Natural killer cell (primary cell): ENCODE data around the gene TSSK3. TPM values are rescaled to one million over a fixed set of nuclear protein-coding genes. Genes with fewer than 3 reads are reported as not detected.
A peak's percentile ranks its signal among the peaks of the same experiment; 100 is the strongest.

Experiments
- ATAC-seq, 3 donors: fragments of 150-1000 bp in 2 of 3; fragments of 200-7000 bp in 1 of 3; cut with Tn5 transposase; 1 replicate in 1 of 3; 2 replicates in 2 of 3; pipeline ENCODE4 v1.10.0; 2021; ENCODE audit warnings: mild to moderate bottlenecking in 2 of 3, moderate library complexity in 2 of 3
- DNase-seq, 2 donors: peaks; one replicate each; pipeline versions ENCODE4 v3.0.0 to v3.0.0-alpha.2; 2013 to 2021; ENCODE audit warnings: mixed read lengths in 1 of 2
- H3K27ac ChIP-seq: one replicate; pipeline ENCODE4 v1.5.1; 2013; ENCODE audit warnings: mild to moderate bottlenecking, low read length
- H3K27me3 ChIP-seq: one replicate; pipeline ENCODE4 v1.6.1; 2013; ENCODE audit warnings: low read length; ENCODE audit not compliant: control insufficient read depth, insufficient read depth
- H3K36me3 ChIP-seq: one replicate; pipeline ENCODE4 v1.6.1; 2013; ENCODE audit warnings: low read length; ENCODE audit not compliant: control insufficient read depth, insufficient read depth
- H3K4me1 ChIP-seq: one replicate; pipeline ENCODE4 v1.6.1; 2013; ENCODE audit warnings: low read length; ENCODE audit not compliant: control insufficient read depth, insufficient read depth
- H3K4me3 ChIP-seq: one replicate; pipeline ENCODE4 v1.5.1; 2013; ENCODE audit warnings: low read length
- H3K9me3 ChIP-seq: one replicate; pipeline ENCODE4 v1.6.1; 2013; ENCODE audit warnings: low read length; ENCODE audit not compliant: control insufficient read depth, insufficient read depth
- H3K27ac Mint-ChIP-seq, 2 donors: one replicate each; pipeline ENCODE4 v1.8.0; 2022; ENCODE audit warnings: mild to moderate bottlenecking in 2 of 2, mixed read lengths in 2 of 2, moderate library complexity in 1 of 2
- H3K27me3 Mint-ChIP-seq, 2 donors: one replicate each; pipeline ENCODE4 v1.8.0; 2022; ENCODE audit warnings: low read depth in 2 of 2, mixed read lengths in 2 of 2
- H3K36me3 Mint-ChIP-seq: one replicate; pipeline ENCODE4 v1.8.0; 2022; ENCODE audit warnings: mixed read lengths
- H3K4me1 Mint-ChIP-seq, 2 donors: one replicate each; pipeline ENCODE4 v1.8.0; 2022; ENCODE audit warnings: mixed read lengths in 2 of 2
- H3K4me3 Mint-ChIP-seq: one replicate; pipeline ENCODE4 v1.8.0; 2022; ENCODE audit warnings: mild to moderate bottlenecking, moderate library complexity, mixed read lengths
- H3K9me3 Mint-ChIP-seq, 2 donors: one replicate each; pipeline ENCODE4 v1.8.0; 2022; ENCODE audit warnings: mixed read lengths in 2 of 2
- CTCF ChIP-seq: fragments of 200-600 bp; IDR thresholded peaks from one replicate; pipeline ENCODE4 v1.8.0; 2022; ENCODE audit warnings: antibody characterized with exemption
- WGBS: methylation state at CpG from one replicate; pipeline ENCODE4 v1.1.7; 2013; ENCODE audit warnings: missing lambda C conversion rate; ENCODE audit not compliant: insufficient coverage; 5-methylcytosine and 5-hydroxymethylcytosine counted together
- intact Hi-C: fragments of 100-400 bp; cut with micrococcal nuclease; formaldehyde crosslinking; loops from one replicate; pipeline ENCODE4 v1.14.2; 2022
- total RNA-seq, 4 donors: library from RNA; stranded (reverse); fragments of 120-200 nt in 1 of 4; gene quantifications; one replicate each; pipeline versions ENCODE4 v1.2.3 to v1.2.4, GENCODE V29; 2013 to 2022

The TSSK3 gene
- total RNA-seq, 3 donors from 2014 or later (not counting 1 experiment from before 2014, with no cell fraction given): 1.2 to 3.7 (median 1.4) TPM

DNA sequence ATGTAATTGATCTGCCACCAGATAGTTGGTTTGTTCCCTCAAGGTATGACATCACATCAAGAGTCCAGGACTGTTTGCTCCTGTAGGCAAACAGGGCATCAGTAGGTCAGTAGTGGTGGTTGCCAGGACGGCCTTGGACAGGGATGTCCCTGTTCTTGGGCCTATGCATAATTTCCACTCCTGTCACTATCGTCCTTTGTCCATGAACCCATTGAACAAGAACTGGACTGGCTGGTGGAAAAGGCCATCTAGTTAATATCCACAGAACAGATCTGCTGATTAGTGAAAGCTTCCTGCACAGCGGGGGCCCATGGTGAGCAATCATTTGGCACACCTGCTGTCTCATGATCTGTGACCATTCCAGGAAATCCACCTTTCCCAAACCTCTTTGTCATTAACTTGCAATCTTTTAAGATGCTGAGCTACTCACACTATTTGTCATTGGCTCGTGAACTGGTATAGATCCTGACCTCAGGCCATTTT, 44.3 kb downstream of the TSSK3 start:
- intact Hi-C loops: no loop called here
- WGBS: 83% methylated on average over 4 of the region's 4 CpGs

DNA sequence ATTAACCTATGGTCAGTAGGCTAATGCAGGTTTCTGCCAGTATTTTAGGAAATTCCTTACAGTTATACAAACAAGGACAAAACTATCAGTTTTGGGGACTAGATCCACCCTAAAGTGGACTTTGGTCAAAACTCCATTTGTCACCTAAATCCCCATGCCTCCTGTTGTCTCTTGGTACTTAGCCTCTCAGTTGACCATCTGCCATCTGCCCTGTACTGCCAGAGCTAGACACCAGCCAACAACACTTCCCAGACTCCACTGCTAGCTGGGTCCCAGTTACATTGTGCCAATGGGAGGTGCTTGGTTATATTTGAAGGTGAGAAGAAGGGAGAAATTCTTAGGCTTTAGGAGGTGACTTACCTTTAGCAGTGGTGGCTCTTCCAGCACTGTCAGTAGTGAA, 48.9 kb downstream of the TSSK3 start:
- Mint-ChIP-seq H3K4me1 (peaks cover 0 to 4% of the 10 kb centered on the region in 2 donors), H3K27ac (no peak overlapping the region), H3K4me3 (no peak overlapping the region), H3K36me3 (no peaks in the 10 kb centered on the region), H3K9me3 (no peaks in the 10 kb centered on the region), H3K27me3 (peaks cover 4 to 8% of the 10 kb centered on the region in 2 donors)
- H3K27me3 ChIP-seq: no peaks in the 10 kb centered on the region
- no peaks in the 10 kb centered on the region for H3K4me1 ChIP-seq
- no peak for TF ChIP-seq CTCF
- no peak overlapping the region for H3K4me3 ChIP-seq
- DNase-seq (no peak), ATAC-seq (no peak)
- H3K27ac ChIP-seq: no peak overlapping the region
- no peaks in the 10 kb centered on the region for H3K9me3 ChIP-seq
- intact Hi-C loops: loop anchor here (5.0 to 10.0 kb wide), 2 partner anchors 209 to 746 kb away; partner anchors contain the start of gene CCDC28B
- no peaks in the 10 kb centered on the region for H3K36me3 ChIP-seq

More for the DNA sequence above, 44.3 kb downstream of the TSSK3 start:
- no peaks in the 10 kb centered on the region for H3K27me3 ChIP-seq
- no peak overlapping the region for H3K27ac Mint-ChIP-seq
- H3K9me3 ChIP-seq: no peaks in the 10 kb centered on the region
- H3K4me1 ChIP-seq: no peaks in the 10 kb centered on the region
- no peak for TF ChIP-seq CTCF
- H3K4me3 Mint-ChIP-seq: no peak overlapping the region
- H3K27ac ChIP-seq: no peak overlapping the region
- no peak for ATAC-seq
- no peak for DNase-seq
- H3K36me3 ChIP-seq: no peaks in the 10 kb centered on the region
- no peaks in the 10 kb centered on the region for H3K9me3 Mint-ChIP-seq
- H3K27me3 Mint-ChIP-seq: no peaks in the 10 kb centered on the region
- no peaks in the 10 kb centered on the region for H3K4me1 Mint-ChIP-seq
- no peaks in the 10 kb centered on the region for H3K36me3 Mint-ChIP-seq
- H3K4me3 ChIP-seq: no peak overlapping the region

- TF ChIP-seq CTCF: peak; percentile 90
- Mint-ChIP-seq H3K4me3 (no peak overlapping the region), H3K36me3 (peaks cover 13% of the 10 kb centered on the region), H3K27ac (no peak overlapping the region), H3K27me3 (peaks cover 8 to 23% of the 10 kb centered on the region in 2 donors), H3K4me1 (peaks cover 0 to 4% of the 10 kb centered on the region in 2 donors), H3K9me3 (no peaks in the 10 kb centered on the region)
- peak; percentile 81 to 85 (median 85) for ATAC-seq
- H3K9me3 ChIP-seq: peaks cover 2% of the 10 kb centered on the region
- 60% methylated on average over 10 of the region's 10 CpGs for WGBS
- H3K27me3 ChIP-seq: no peaks in the 10 kb centered on the region
- intact Hi-C loops: loop anchor here (1.0 to 10.0 kb wide), 5 partner anchors 13 to 749 kb away; partner anchors contain the start of gene CCDC28B
- DNase-seq: peak; percentile 48 to 92
- H3K36me3 ChIP-seq: no peaks in the 10 kb centered on the region
- H3K4me3 ChIP-seq: no peak overlapping the region
- no peak overlapping the region for H3K27ac ChIP-seq
- H3K4me1 ChIP-seq: no peaks in the 10 kb centered on the region
Measured at GRCh38 chr1:32413507-32414185, 51.3 kb downstream of the TSSK3 start.

Other genes with a start within 250 kb of the TSSK3 start
- 10 to 100 TPM; 26.0 to 36.0 (median 33.3) TPM for gene TXLNA, start 182.9 kb upstream of the TSSK3 start, total RNA-seq
- 10 to 100 TPM; 19.3 to 30.6 (median 19.8) TPM for gene CCDC28B, start 161.9 kb upstream of the TSSK3 start, total RNA-seq
- 1 to 10 TPM; 1.8 to 3.5 (median 3.3) TPM for gene IQCC, start 156.9 kb upstream of the TSSK3 start, total RNA-seq
- not detected for gene DCDC2B, start 153.4 kb upstream of the TSSK3 start, total RNA-seq
- gene TMEM234, start 140.2 kb upstream of the TSSK3 start, total RNA-seq: 10 to 100 TPM; 22.2 to 27.1 (median 24.7) TPM
- gene EIF3I, start 140.1 kb upstream of the TSSK3 start, total RNA-seq: 100 to 1,000 TPM; 107 to 126 (median 110) TPM
- gene FAM167B, start 115.3 kb upstream of the TSSK3 start, total RNA-seq: 1 to 10 TPM in 1 of 3 donors, under 1 TPM in 2; 0.54 to 1.3 (median 0.80) TPM
- 100 to 1,000 TPM; 180 to 227 (median 215) TPM for gene LCK, start 111.3 kb upstream of the TSSK3 start, total RNA-seq
- gene HDAC1, start 70.5 kb upstream of the TSSK3 start, total RNA-seq: 100 to 1,000 TPM; 110 to 133 (median 125) TPM
- gene MARCKSL1, start 26.3 kb upstream of the TSSK3 start, total RNA-seq: 10 to 100 TPM; 21.7 to 26.1 (median 21.8) TPM
- 10 to 100 TPM; 18.3 to 23.5 (median 21.0) TPM for gene FAM229A, start 54 bp upstream of the TSSK3 start, total RNA-seq
- 100 to 1,000 TPM; 150 to 203 (median 174) TPM for gene BSDC1, start 31.9 kb downstream of the TSSK3 start, total RNA-seq
- not detected for gene ZBTB8B, start 102.5 kb downstream of the TSSK3 start, total RNA-seq
- under 1 TPM; 0.16 to 0.50 (median 0.33) TPM for gene ZBTB8A, start 176.9 kb downstream of the TSSK3 start, total RNA-seq